ENCODE measurements around the gene PYGB.

Gene PYGB

DNA sequence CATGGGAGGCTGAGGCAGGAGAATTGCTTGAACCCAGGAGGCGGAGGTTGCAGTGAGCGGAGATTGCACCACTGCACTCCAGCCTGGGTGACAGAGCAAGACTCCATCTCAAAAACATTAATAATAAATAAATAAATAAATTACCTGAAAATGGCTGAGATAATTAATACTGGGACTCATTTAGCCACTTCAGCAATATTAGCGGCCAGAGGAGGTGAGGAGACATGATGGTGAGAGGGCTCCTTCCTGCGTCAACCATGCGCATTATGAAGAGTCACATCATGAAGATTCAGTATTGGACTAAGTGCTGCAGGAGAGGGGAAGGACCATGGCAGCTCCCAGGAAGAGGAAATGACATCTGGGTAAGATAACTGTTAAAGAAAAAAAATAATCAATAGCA lies 2.9 kb upstream of the PYGB start:
- in situ Hi-C loops (cut with MboI; ENCODE audit: low sequenced_read_pairs) = no loop called here
- H3K27me3 ChIP-seq (ENCODE audit: low read depth) = no peaks in the 10 kb centered on the region
- H3K4me3 ChIP-seq = no peak overlapping the region
- H3K36me3 ChIP-seq (replicated peaks) = no peaks in the 10 kb centered on the region
- H3K9me3 ChIP-seq = no peaks in the 10 kb centered on the region
- peaks cover 35% of the 10 kb centered on the region for H3K4me1 ChIP-seq
- DNase-seq (ENCODE audit: low spot score in 2 of 2) = no peak

DNA sequence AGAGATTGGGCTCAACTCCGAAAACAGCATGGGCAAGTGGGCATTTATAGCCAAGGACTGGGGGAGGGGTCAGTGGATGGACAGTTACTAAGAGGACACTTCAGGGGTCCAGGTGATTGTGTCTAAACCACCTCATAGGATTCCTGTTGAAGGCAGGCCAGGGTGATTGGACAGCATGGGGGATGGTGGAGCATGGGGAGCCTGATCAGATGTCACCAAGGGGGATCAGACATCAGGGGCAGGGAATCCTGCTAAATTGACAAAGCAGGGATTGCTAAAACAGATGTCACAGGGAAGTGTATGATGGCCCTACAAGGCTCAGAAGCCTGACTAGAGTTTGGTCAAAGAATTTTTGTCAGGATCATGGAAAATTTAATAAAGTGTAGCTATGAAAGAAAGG lies 2.4 kb upstream of the PYGB start:
- DNase-seq (ENCODE audit: low spot score in 2 of 2) = no peak
- Histone ChIP-seq H3K36me3 (replicated peaks) (no peaks in the 10 kb centered on the region), H3K9me3 (no peaks in the 10 kb centered on the region), H3K4me3 (no peak overlapping the region), H3K27me3 (ENCODE audit: low read depth) (no peaks in the 10 kb centered on the region), H3K4me1 (peaks cover 40% of the 10 kb centered on the region)
- in situ Hi-C loops (cut with MboI; ENCODE audit: low sequenced_read_pairs) = no loop called here

DNA sequence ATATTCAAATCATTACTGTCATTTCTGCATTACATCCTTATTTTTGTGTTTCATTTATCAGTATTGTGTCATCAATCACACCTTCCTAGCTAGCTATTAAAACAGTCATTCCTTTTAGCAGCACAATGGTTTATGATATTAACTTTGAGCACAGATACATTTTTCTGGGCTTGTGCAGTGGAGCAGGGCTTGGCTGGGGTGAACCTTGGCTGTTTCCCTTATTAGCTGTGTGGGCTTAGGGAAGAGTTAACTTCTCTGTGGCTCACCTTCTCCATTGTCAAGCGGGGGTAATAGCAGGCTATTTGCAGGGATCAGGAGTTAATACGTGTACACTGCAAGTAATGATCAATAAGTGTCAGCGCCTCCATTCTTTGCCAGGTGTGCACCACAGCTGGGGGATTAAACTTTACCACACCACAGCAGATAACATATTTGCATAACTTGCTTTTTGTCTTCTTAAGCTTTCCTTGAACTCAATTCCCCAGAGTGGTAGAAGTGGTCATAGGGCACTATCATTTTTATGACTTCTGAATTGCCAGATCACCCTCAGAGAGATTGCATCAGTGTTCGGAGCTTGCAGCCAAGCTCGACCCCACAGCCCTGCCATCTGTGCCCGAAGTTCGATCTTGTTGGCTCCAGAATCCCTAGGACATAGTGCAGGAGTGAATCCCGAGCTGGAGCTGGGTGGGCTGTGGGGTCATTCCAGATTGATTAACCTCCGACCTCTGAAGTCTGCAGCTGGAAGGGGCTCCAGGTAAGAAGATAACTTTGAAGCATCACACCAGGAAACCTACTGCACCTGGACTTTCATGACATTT lies 1.5 kb upstream of the PYGB start:
- H3K4me1 ChIP-seq = peaks cover 35% of the 10 kb centered on the region
- no peak overlapping the region for H3K4me3 ChIP-seq
- no peaks in the 10 kb centered on the region for H3K9me3 ChIP-seq
- in situ Hi-C loops (cut with MboI; ENCODE audit: low sequenced_read_pairs) = no loop called here
- no peaks in the 10 kb centered on the region for H3K27me3 ChIP-seq (ENCODE audit: low read depth)
- no peaks in the 10 kb centered on the region for H3K36me3 ChIP-seq (replicated peaks)
- no peak for DNase-seq (ENCODE audit: low spot score in 2 of 2)

DNA sequence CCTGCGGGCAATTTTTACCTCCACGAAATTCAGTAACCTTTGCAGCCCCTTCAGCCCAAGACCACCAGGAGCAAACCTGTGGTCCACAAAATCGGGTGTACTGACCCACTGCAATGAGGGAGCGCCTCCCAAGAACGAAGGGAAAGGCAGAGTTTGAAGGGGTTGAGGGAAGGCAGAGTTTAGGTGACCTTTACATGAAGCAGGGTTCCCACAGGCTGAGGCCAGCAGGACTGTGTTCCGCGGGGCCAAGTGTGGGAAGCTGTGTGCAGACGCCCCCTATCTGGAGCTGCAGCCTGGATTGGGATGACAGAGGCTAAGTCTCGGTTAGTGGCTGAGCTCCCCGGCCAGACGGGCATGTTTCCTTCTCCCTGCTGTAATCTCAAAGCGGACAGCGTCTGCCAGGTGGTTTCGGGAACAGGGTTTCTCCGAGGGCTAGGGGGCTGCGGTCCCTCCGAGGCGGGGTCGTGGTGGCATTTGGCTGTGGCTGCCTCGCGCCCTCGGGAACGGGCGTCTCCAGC lies 826 bp upstream of the PYGB start:
- peak; percentile 40 to 74 for DNase-seq (ENCODE audit: low spot score in 2 of 2)
- H3K4me1 ChIP-seq = peaks cover 34% of the 10 kb centered on the region
- H3K36me3 ChIP-seq (replicated peaks) = no peaks in the 10 kb centered on the region
- in situ Hi-C loops (cut with MboI; ENCODE audit: low sequenced_read_pairs) = no loop called here
- H3K4me3 ChIP-seq = peak overlapping the region; percentile 85
- no peaks in the 10 kb centered on the region for H3K9me3 ChIP-seq
- no peaks in the 10 kb centered on the region for H3K27me3 ChIP-seq (ENCODE audit: low read depth)

DNA sequence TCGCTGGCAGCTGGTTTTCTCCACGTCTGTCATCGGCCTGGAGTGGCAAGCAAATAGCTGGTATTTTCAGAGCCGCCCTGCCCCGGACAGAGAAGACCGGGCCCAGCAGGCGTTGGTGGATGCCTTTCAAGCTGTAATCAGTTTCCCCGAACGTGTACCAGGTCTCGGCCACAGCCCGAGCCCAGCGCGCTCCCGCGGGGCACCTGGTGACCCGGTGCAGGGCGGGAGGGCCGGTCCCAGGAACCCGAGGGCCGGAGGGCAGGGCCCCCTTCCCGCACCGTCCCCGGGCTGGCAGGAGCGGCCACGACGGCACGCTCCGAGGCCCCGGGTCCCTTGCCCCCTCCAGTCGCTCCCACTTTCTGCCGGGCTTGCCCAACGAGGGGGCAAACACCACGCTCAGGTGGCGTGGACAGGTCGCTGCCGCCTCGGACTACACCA lies 348 bp upstream of the PYGB start:
- Histone ChIP-seq H3K27me3 (ENCODE audit: low read depth) (no peaks in the 10 kb centered on the region), H3K4me1 (peaks cover 34% of the 10 kb centered on the region), H3K36me3 (replicated peaks) (no peaks in the 10 kb centered on the region), H3K4me3 (peak overlapping the region; percentile 85), H3K9me3 (no peaks in the 10 kb centered on the region)
- in situ Hi-C loops (cut with MboI; ENCODE audit: low sequenced_read_pairs) = no loop called here
- no peak for DNase-seq (ENCODE audit: low spot score in 2 of 2)

DNA sequence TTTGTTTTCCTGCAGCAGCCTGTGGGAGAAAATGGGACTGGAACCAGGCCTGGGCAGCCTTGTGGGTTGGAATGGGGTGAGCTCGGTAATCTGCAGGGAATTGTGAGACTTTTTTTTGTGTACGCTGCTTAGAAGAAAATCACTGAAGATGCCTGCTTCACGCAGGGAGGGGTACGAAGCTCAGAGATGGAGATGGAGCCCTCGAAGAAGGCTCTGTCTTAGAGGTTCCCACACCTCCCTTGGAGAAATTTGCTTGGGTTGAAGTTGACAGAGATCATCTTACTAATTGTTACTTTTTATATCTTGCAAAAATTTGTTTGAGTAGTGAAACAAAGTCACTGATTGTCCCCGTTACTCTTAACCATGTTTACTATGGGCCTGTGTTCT lies 894 bp downstream of the PYGB start:
- Histone ChIP-seq H3K36me3 (replicated peaks) (no peaks in the 10 kb centered on the region), H3K4me1 (peaks cover 39% of the 10 kb centered on the region), H3K27me3 (ENCODE audit: low read depth) (no peaks in the 10 kb centered on the region), H3K4me3 (peak overlapping the region; percentile 85), H3K9me3 (no peaks in the 10 kb centered on the region)
- DNase-seq (ENCODE audit: low spot score in 2 of 2) = peak in 1 of 2 experiments; percentile 32
- in situ Hi-C loops (cut with MboI; ENCODE audit: low sequenced_read_pairs) = no loop called here

DNA sequence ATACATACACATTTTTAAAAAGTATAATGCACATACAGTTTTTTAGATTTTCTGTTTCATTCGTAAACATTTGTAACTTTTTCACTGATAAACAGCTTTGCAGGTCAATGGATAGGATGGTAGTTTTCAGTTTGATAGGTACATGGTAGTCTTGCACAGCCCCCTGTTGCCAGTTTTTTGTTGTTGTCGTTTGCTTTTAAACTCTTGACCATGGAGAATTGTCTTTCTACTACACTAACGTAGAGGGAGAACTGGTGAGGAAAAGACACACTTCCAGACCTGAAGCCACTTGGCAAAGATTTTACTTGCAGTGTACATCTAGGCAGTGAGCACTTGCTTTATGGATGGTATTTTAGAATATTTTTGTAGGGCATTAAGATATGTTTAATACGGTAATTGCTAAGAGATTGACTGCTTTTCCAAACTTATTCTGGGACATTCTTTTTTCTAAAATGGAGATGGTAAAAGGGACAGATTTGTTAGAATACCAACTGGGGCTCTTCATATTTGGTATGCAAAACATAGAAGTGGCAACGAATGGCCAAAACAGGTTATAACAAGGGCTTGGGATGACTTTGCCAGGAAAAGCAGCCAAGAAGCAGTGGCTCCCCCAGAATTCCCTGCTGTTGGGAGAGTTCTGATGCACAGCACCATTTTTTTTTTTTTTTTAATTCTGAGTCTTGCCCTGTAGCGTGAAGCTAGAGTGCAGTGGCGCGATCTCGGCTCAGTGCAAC lies 1.5 kb downstream of the PYGB start:
- Histone ChIP-seq H3K27me3 (ENCODE audit: low read depth) (no peaks in the 10 kb centered on the region), H3K36me3 (replicated peaks) (no peaks in the 10 kb centered on the region), H3K4me1 (peaks cover 39% of the 10 kb centered on the region), H3K9me3 (no peaks in the 10 kb centered on the region), H3K4me3 (peak overlapping the region; percentile 85)
- no peak for DNase-seq (ENCODE audit: low spot score in 2 of 2)
- in situ Hi-C loops (cut with MboI; ENCODE audit: low sequenced_read_pairs) = no loop called here

DNA sequence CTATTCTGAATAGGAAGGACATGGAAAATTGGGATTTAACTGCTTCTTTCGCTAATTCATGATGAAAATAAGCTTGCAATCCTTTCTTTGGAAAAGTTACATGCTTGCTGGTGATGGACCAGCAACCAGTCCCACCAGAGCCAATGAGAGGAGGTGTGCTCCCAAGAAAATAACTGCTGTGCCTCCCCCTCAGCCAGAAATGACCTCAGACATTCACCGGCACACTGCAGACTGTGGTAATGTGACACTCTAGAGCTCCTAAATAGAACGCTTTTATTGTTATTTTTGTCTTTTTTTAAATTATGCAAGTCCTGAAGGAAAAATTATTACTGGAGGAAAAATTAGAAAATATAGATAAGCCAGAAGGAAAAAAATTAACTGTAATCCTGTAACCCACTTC lies 2.6 kb downstream of the PYGB start:
- no peaks in the 10 kb centered on the region for H3K9me3 ChIP-seq
- in situ Hi-C loops (cut with MboI; ENCODE audit: low sequenced_read_pairs) = no loop called here
- DNase-seq (ENCODE audit: low spot score in 2 of 2) = no peak
- H3K36me3 ChIP-seq (replicated peaks) = no peaks in the 10 kb centered on the region
- no peak overlapping the region for H3K4me3 ChIP-seq
- H3K27me3 ChIP-seq (ENCODE audit: low read depth) = no peaks in the 10 kb centered on the region
- H3K4me1 ChIP-seq = peaks cover 39% of the 10 kb centered on the region

DNA sequence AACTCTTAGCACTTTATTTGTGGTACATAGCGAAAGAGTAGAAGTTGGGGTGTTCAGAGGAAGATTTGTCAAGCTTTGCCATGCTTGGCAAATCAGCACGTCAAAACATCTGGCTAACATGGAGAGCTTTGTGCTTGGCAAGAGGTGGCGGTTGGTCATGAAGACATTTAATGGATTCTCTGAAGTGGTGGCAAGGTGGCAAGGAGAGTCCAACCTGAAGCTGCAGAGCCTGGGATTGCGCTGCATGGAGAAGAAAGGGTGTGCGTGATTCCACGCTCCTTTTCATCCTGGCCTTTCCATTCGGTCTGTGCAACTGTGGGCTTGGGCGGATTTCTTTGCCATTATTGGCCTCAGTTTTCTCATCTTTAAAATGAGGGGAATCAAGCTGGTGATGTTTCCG lies 3.1 kb downstream of the PYGB start:
- Histone ChIP-seq H3K9me3 (no peaks in the 10 kb centered on the region), H3K27me3 (ENCODE audit: low read depth) (no peaks in the 10 kb centered on the region), H3K36me3 (replicated peaks) (no peaks in the 10 kb centered on the region), H3K4me3 (no peak overlapping the region), H3K4me1 (peaks cover 39% of the 10 kb centered on the region)
- no peak for DNase-seq (ENCODE audit: low spot score in 2 of 2)
- in situ Hi-C loops (cut with MboI; ENCODE audit: low sequenced_read_pairs) = no loop called here

DNA sequence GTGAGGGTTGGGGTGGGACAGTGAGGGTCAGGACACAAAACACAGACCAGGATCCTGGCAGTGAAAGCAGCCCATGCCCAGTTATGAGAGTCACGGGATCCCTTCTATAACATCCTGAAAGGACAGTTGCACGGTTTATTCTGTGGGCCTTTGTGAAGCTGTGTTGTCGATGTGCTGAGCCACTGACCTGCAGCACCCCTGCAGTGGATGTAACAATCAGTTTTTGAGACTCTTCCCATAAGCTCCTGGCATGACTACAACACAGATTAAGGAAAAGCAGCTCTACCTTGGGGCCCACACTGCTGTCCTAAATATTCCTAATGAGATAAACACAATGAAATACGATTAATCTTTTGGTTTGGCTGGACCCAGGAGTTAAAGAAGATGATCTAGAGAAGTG lies 3.7 kb downstream of the PYGB start:
- in situ Hi-C loops (cut with MboI; ENCODE audit: low sequenced_read_pairs) = no loop called here
- Histone ChIP-seq H3K4me3 (no peak overlapping the region), H3K4me1 (peaks cover 39% of the 10 kb centered on the region), H3K36me3 (replicated peaks) (no peaks in the 10 kb centered on the region), H3K9me3 (no peaks in the 10 kb centered on the region), H3K27me3 (ENCODE audit: low read depth) (no peaks in the 10 kb centered on the region)
- DNase-seq (ENCODE audit: low spot score in 2 of 2) = no peak

DNA sequence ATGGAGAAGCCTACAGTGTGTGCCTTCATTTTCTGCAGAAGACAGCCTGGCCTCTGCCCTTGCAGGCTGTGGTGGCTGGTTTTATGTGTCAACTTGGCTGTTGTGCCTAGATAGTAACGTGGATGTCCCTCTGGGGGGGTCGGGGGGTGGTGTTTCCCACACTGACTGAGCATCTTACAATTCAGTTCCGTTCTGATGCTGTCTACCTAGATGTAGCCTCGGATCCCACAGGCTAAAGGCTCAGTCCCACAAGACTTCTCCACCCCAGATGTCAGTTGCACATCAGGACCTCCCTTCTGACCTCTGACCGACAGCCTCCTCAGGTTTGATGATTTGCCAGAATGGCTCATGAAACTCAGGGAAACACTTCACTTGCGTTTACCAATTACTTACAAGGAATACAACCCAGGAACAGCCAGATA lies 4.4 kb downstream of the PYGB start:
- Histone ChIP-seq H3K27me3 (ENCODE audit: low read depth) (no peaks in the 10 kb centered on the region), H3K9me3 (no peaks in the 10 kb centered on the region), H3K4me1 (peaks cover 32% of the 10 kb centered on the region), H3K36me3 (replicated peaks) (no peaks in the 10 kb centered on the region), H3K4me3 (no peak overlapping the region)
- in situ Hi-C loops (cut with MboI; ENCODE audit: low sequenced_read_pairs) = no loop called here
- DNase-seq (ENCODE audit: low spot score in 2 of 2) = no peak

DNA sequence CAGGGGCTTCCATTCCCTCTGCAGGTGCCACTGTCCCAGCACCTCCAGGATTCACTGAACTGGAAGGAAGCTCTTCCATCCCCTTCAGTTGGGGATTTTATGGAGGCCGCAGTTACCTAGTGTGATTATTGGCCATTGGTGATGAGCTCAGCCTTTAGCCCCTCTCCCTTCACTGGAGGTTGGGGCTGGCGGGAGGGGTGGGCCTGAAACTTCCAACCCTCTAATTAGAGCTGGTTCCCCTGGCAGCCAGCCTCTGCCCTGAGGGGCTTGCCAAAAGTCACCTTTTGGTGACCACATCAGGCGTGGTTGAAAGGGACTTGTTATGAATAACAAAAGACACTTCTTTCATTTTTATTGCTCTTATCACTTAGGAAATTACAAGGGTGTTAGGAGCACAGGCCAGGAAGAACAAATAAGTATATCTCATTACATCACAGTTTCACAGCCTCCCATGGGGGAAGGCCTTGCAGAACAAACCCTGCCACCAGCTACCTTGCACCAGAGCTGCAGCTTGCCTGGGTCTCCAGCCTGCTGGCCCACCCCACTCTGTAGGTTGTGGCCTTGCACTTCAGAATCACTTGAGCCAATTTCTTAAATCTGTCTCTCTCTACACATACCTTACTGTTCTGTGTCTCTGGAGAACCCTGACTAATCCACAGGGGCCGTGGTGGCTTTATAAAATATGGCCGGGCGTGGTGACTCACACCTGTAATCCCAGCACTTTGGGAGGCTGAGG lies 5.0 kb downstream of the PYGB start:
- H3K4me1 ChIP-seq = peaks cover 28% of the 10 kb centered on the region
- DNase-seq (ENCODE audit: low spot score in 2 of 2) = peak; percentile 81 to 86
- in situ Hi-C loops (cut with MboI; ENCODE audit: low sequenced_read_pairs) = no loop called here
- no peaks in the 10 kb centered on the region for H3K27me3 ChIP-seq (ENCODE audit: low read depth)
- no peak overlapping the region for H3K4me3 ChIP-seq
- no peaks in the 10 kb centered on the region for H3K36me3 ChIP-seq (replicated peaks)
- no peaks in the 10 kb centered on the region for H3K9me3 ChIP-seq

DNA sequence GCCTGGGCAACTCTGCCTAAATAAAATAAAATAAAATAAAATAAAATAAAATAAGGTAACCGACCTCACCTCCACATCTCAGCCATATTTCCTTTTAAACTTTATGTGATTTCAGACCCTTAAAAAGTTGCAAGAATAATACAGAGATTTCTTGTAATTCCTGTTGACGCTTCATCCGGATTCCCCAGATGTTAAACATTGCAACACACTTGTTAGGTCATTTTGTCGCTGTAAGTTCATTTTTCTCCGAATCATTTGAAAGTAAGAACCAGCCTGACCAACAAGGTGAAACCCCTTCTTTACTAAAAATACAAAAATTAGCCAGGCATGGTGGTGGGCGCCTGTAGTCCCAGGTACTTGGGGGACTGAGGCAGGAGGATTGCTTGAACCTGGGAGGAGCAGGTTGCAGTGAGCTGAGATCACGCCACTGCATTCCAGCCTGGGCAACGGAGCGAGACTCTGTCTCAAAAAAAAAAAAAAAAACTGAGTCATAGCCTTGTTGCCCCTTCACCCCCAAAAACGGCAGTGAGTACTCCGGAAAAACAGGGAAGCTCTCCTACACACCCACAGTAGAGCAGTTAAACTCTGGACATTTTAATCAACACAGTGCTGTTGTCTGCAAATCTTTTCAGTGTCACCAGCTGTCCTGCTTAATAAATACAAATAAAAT lies 5.9 kb downstream of the PYGB start:
- no peaks in the 10 kb centered on the region; the same call in 1 of the 2 replicates for H3K36me3 ChIP-seq (replicated peaks)
- in situ Hi-C loops (cut with MboI; ENCODE audit: low sequenced_read_pairs) = no loop called here
- no peak for DNase-seq (ENCODE audit: low spot score in 2 of 2)

More for the DNA sequence above, 5.9 kb downstream of the PYGB start:
- H3K9me3 ChIP-seq = no peaks in the 10 kb centered on the region
- H3K4me1 ChIP-seq = peaks cover 28% of the 10 kb centered on the region
- no peak overlapping the region for H3K4me3 ChIP-seq
- no peaks in the 10 kb centered on the region for H3K27me3 ChIP-seq (ENCODE audit: low read depth)

All from HAP-1 (cell line).